Measurements from ENCODE around the gene RPEL1.
"Not testable (repeated sequence)": the region's sequence is repeated elsewhere in the genome, so short reads cannot be mapped to it uniquely, and the experiment has no call there.

- not testable (repeated sequence) for TF ChIP-seq CTCF, POLR2A (IDR thresholded peaks at IDR 0.05)
Measured at GRCh38 chr10:103206715-103207114, 39.0 kb upstream of the RPEL1 start.
